ENCODE results near the gene MTCP1. TPM values are rescaled to one million over a fixed set of nuclear protein-coding genes. Genes with fewer than 3 reads are reported as not detected.
A peak's percentile ranks its signal among the peaks of the same experiment; 100 is the strongest.

The MTCP1 gene
- total and polyA plus RNA-seq, 9 of the 15 experiments (the other 6 are each of a cell fraction or from before 2014, with no cell fraction given): 12.7 to 28.0 (median 22.9) TPM

- Histone ChIP-seq H4K20me1 (replicated peaks; ENCODE audit: control insufficient read depth, insufficient read depth, low read length) (no peaks in the 10 kb centered on the region), H3K79me2 (ENCODE audit: control insufficient read depth, insufficient read depth, low read length) (no peaks in the 10 kb centered on the region), H3K9me3 (replicated peaks; ENCODE audit: control insufficient read depth, insufficient read depth, low read depth, low read length) (no peaks in the 10 kb centered on the region), H3K27me3 (ENCODE audit: control insufficient read depth in 2 of 2, insufficient read depth in 2 of 2, low read length in 2 of 2) (no peaks in the 10 kb centered on the region), H3K9me1 (ENCODE audit: control insufficient read depth, insufficient read depth, low read length) (no peaks in the 10 kb centered on the region), H3K4me1 (replicated peaks in 1 of 2; ENCODE audit: control insufficient read depth in 2 of 2, insufficient read depth in 2 of 2, low read length in 2 of 2) (no peaks in the 10 kb centered on the region), H3K36me3 (ENCODE audit: control insufficient read depth, insufficient read depth, low read length) (peaks cover 20% of the 10 kb centered on the region; the same call in 2 of the 3 replicates), H3K27ac (ENCODE audit: extremely low read depth, low read depth, low read length) (no peak overlapping the region), H3K9ac (ENCODE audit: insufficient read depth in 1 of 2, low read depth in 2 of 2, low read length in 2 of 2) (no peak overlapping the region), H2AFZ (ENCODE audit: low read depth, low read length) (no peak overlapping the region), H3K4me3 (no peak overlapping the region), H3K4me2 (ENCODE audit: insufficient read depth, low read length) (no peak overlapping the region)
- intact Hi-C loops (cut with micrococcal nuclease): no loop called here
- ATAC-seq (no peak), DNase-seq (ENCODE audit: extremely low read depth in 1 of 4, low spot score in 3 of 4) (no peak), FAIRE-seq (no peak)
- in situ Hi-C loops (cut with MboI): no loop called here
- WGBS (ENCODE audit: insufficient coverage, low coverage, missing lambda C conversion rate): 100% methylated on average over 2 of the region's 2 CpGs
- ChIA-PET CTCF (ENCODE audit: low intra/inter-chr PET ratio) (no interaction called here), POLR2A (interaction anchor here (0.6 kb wide), 1 partner anchor 303 kb away, joined by 3 read pairs; no protein-coding TSS in a partner anchor)
- BruUV-seq (replicated peaks): no TSS peak
- TF ChIP-seq CEBPG (CRISPR knock-in tag; IDR thresholded peaks at IDR 0.05) (no peak), CEBPG (tag; conservative IDR thresholded peaks at IDR 0.05 in 1 of 2, IDR thresholded peaks at IDR 0.05 in 1 of 2) (peak; percentile 26 to 59; a peak in 2 of 4 replicates), TARDBP (IDR thresholded peaks at IDR 0.05) (no peak), ATF3 (IDR thresholded peaks at IDR 0.05) (peak; percentile 55; the same call in 1 of the 2 replicates), ATF3 (CRISPR knock-in tag; conservative IDR thresholded peaks at IDR 0.05) (no peak)
Measured at GRCh38 chrX:155105919-155106318, 35.0 kb upstream of the MTCP1 start.
